GM23338 (cell line): ENCODE results near the gene PUDP.

ENCODE experiments used
- CREB1 ChIP-seq: fragments of 250-450 bp; sonication (Bioruptor Pico); IDR thresholded peaks from 2 replicates; pipeline ENCODE4 v1.5.0; 2020; ENCODE audit warnings: low read depth, mild to moderate bottlenecking, moderate library complexity
- TF ChIP-seq, protein P1 (sequence below), 2 experiments: fragments of 200-600 bp in 1 of 2; sonication (generic) in 1 of 2; conservative IDR thresholded peaks; 2 replicates each; pipeline versions ENCODE4 v1.5.1 to v1.6.1; 2016 to 2017; ENCODE audit warnings: antibody characterized with exemption in 2 of 2, low read depth in 2 of 2, mild to moderate bottlenecking in 2 of 2, moderate library complexity in 1 of 2

DNA sequence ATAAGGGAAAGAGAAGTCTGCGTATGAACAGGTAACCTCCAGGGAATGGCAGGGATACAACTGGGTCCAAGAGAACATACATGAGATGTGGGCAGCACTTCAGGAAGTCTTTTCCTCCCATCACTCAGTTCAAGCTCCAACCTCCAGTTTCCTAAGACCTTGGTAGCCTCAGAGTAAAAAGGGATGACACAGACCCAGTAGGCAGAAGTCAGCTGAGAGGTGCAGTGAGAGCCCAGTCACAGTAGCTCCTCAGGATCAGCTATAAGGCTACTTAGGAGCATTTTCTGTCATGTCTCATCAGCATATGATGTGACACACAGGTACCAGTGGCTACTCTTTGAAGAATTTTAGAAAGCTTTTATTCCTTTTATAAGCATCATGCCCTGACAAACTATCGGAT, 13.0 kb downstream of the PUDP start:
- TF ChIP-seq, protein P1, sequence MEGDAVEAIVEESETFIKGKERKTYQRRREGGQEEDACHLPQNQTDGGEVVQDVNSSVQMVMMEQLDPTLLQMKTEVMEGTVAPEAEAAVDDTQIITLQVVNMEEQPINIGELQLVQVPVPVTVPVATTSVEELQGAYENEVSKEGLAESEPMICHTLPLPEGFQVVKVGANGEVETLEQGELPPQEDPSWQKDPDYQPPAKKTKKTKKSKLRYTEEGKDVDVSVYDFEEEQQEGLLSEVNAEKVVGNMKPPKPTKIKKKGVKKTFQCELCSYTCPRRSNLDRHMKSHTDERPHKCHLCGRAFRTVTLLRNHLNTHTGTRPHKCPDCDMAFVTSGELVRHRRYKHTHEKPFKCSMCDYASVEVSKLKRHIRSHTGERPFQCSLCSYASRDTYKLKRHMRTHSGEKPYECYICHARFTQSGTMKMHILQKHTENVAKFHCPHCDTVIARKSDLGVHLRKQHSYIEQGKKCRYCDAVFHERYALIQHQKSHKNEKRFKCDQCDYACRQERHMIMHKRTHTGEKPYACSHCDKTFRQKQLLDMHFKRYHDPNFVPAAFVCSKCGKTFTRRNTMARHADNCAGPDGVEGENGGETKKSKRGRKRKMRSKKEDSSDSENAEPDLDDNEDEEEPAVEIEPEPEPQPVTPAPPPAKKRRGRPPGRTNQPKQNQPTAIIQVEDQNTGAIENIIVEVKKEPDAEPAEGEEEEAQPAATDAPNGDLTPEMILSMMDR (conservative IDR thresholded peaks at IDR 0.05; ENCODE audit: low read depth in 2 of 2): no peak
- TF ChIP-seq CREB1 (CRISPR knock-in tag): no peak
